GM18505 (cell line): ENCODE results near the gene TSPAN32.
"Not testable (repeated sequence)": the region's sequence is repeated elsewhere in the genome, so short reads cannot be mapped to it uniquely, and the experiment has no call there.

Source experiments
- ATAC-seq: cut with Tn5 transposase; IDR thresholded peaks from one replicate; pipeline ENCODE4 v1.9.1; 2021; ENCODE audit not compliant: unreplicated experiment
- POLR2A ChIP-seq: IDR thresholded peaks from 4 replicates; pipeline ENCODE4 v1.6.1; 2011; ENCODE audit warnings: borderline replicate concordance; ENCODE audit not compliant: insufficient read depth, insufficient read length; ENCODE audit errors: extremely low read depth

The TSPAN32 gene

DNA sequence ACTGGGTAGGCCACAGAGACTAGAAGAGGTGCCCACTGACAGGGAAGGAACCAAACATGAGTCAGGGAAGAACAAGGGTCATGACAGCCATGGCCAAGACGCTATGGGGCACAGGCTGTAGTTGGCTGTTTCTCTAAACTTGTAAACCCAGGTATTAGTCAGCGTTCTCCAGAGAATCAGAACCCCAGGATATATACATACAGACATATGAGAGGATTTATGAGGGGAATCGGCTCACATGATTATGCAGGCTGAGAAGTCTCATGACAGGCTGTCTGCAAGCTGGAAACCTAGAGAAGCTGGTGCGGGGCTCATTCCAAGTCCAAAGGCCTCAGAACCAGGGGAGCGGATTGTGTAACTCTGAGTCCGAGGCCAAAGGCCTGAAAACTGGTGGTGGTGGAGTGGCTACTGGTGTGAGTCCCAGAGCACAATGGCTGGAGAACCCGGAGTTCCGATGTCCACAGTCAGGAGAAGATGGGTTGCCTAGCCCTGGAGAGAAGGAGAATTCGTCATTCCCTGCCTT is 45.6 kb downstream of the TSPAN32 start:
- no peak for ATAC-seq

DNA sequence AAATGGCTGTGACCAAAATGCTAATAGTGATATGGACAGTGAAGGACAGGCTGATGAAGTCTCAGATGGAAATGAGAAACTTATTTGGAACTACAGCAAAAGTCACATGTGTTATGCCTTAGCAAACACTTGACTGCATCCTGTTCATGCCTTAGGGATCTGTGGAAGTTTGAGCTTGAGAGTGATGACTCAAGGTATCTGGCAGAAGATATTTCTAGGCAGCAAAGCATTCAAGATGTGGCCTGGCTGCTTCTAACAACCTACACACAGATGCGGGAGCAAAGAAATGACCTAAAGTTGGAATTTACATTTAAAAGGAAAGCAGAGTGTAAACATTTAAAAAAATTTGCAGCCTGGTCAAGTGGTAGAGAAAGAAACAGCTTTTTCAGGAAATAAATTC is 47.2 kb downstream of the TSPAN32 start:
- no peak for TF ChIP-seq POLR2A
- no peak for ATAC-seq

More for the DNA sequence above, 45.6 kb downstream of the TSPAN32 start:
- TF ChIP-seq POLR2A = no peak

DNA sequence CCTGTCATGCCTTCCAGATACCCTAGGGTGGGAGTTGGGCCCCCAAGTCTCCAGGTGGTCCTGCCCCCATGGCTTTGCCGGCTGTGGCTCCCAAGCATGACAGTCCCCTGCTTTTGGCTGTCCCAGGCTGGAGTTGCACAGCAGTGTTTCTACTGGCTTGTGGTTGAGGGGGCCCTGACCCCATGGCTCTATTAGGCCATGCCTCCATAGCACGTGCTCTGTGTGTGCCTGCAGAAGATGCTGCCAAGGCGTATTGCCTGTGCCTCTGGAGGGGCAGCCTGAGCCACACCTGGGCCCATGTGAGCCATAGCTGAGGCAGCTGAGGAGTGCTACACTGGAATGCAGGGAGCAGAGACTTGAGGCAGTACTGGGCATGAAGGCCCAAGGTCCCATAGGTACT is 49.9 kb downstream of the TSPAN32 start:
- TF ChIP-seq POLR2A = no peak
- no peak for ATAC-seq

DNA sequence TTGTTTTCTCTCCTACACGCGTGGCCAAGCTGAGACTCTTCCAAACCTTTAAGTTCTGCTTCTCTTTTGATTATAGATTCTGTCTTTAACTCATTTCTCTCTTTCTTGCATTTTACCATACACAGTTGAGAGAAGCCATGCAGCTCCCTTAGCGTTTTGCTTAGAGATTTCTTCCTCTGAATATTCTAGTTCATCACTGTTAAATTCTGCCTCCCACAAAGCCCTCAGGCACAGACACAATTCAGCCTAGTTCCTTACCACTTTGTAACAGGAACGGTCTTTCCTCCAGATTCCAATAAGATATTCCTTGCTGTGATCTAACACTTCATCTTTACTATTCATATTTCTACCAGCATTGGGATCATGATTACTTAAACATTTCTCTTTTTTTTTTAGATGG is 50.6 kb downstream of the TSPAN32 start:
- no peak for ATAC-seq
- no peak for TF ChIP-seq POLR2A

DNA sequence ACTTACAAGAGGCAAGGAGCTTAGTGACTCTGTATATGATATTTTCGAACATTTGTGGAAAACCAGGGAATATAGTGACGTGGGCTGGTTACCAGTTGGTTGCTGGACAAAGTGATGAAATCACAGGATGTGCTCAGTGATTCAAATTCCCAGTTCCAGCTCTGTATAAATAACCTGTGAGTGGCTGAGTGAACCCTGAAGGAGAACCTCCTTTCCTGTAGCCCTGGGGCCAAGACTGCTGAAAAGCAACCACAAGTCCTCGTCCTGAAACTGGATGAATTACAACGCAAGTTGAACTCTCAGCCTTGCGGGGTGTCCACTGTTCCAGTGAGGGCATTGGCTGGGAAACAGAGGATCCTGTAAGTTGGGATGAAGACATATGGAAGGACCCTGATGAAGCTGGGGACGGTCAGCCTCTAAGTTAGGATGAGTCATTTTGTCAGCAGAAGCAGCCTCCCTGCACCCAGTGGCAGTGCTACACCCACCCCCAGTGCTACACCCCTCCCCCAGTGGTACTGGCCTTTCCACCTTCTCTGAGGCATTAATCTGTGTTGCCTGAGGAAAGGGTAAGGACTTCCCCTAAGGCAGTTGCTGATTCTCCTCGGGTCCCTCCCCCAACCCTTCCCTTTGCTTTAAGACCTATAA is 53.3 kb downstream of the TSPAN32 start:
- ATAC-seq = no peak
- TF ChIP-seq POLR2A = no peak

DNA sequence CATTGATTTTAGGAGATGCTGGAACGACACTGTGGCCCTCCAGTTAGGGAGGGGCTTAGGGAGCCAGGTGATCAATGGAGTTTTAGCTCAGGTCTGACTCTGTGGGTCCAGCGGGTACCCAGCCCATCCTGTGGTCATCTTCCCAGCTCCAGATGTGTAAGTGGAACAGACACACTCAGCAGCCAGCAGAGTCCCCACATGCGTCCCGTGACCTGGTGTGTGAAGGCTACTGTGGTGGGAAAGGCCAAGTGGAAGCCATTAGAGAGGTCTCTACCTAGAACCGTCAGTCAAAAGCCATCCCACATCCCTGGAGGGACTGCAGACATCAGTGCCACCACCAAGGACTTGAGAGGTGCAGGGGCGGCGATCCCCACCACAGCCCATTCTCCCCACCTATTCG is 55.4 kb downstream of the TSPAN32 start:
- TF ChIP-seq POLR2A = no peak
- ATAC-seq = no peak

DNA sequence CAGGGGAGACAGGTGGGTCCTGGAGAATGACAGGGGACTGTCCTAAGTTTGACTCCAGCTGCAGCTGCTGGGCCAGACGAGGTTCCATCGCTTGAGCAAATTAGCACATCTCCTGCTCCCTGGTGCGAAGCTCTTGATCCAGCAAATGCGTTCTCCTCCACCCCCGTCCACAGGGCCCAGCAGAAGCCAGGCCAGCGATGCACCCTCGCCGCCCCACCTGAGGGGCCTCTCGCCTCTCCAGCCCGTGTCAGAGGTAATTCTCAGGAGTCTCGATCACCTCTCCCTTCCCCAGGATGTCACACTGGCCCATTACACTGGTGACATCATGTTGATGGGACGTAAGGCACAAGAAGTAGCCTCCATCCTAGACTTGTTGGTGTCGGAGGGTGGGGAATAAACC is 55.8 kb downstream of the TSPAN32 start:
- ATAC-seq = not testable (repeated sequence)

DNA sequence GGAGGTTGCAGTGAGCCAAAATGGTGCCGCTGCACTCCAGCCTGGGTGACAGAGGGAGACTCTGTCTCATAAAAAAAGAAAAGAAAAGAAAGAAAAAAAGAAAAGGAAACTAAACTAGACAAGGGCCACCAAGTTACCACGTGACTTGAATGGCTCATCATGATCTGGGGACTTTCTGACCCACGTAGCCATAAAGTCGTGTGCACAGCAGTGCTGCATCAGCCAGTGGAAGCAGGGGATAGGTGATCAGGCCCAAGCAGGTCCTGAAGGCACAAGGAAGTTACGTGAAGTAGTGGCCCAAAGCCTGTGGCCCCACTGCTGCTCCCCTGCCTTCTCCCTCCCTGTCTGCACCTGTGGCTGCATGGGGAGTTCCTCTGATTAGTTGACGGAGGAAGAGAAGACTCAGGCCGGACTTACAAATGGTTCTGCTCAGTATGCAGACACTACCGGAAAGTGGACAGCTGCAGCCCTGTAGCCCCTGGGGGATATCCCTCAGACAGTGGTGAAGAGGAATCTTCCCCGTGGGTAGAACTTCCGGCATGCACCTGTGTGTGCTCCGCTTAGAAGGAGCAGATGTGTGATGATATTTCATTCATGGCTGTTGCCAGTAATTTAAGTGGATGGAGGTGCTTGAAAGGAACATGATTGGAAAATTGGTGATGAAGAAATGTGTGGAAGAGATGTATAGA is 57.1 kb downstream of the TSPAN32 start:
- TF ChIP-seq POLR2A = no peak
- ATAC-seq = no peak

DNA sequence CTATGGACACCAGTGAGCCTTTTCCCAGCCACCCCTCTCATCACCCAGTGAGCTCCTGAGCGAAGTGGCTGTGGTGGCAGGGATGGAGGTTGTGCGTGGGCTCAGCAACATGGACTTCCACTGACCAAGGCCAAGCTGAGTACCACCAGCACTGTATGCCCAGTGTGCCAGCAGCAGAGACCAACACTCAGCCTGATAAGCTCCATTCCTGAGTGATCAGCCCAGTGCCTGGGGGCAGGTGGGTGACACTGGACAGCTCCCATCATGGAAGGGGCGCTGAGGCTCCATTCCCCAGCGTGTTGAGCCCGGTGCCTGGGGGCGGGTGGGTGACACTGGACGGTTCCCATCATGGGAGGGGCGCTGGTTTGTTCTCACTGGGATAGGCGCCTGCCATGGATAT is 57.7 kb downstream of the TSPAN32 start:
- TF ChIP-seq POLR2A = no peak
- no peak for ATAC-seq

DNA sequence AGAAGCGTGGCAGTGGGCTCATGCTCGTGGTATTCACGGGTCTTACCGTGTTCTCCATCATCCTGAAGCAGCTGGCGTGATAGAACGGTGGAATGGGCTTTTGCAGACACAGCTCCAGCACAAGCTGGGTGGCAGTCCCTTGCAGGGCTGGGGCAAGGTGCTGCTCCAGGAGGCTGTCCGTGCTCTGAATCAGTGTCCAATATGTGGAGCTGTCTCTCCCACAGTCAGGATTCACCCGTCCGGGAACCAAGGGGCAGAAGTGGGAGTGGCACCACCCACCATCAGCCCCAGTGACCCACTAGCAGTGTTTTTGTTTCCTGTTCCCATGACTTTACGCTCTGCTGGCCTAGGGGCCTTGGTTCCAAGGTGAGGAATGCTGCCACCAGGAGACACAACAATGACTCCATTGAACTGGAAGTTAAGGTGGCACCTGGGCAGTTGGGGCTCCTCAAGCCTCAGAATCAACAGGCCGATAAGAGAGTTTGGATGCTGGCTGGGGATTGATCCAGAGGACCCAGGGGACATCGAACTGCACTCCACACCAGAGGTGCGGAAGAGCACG is 58.3 kb downstream of the TSPAN32 start:
- ATAC-seq = no peak
- no peak for TF ChIP-seq POLR2A

DNA sequence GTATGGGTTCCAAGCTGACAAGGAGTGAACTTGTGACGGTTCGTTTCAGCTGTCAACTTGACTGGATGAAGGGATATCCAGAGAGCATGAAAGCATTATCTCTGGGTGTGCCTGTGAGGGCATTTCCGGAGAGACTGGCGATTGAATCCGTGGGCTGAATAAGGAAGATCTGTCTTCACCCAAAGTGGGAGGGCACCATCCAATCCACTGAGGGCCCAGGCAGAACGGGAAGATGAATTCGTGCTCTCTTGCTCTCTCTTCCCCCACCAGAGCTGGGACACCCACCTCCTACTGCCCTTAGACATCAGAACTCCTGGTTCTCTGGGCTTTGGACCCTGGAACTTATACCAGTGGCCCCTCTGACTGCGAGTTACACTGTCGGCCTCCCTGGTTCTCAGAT is 59.8 kb downstream of the TSPAN32 start:
- no peak for TF ChIP-seq POLR2A
- no peak for ATAC-seq

DNA sequence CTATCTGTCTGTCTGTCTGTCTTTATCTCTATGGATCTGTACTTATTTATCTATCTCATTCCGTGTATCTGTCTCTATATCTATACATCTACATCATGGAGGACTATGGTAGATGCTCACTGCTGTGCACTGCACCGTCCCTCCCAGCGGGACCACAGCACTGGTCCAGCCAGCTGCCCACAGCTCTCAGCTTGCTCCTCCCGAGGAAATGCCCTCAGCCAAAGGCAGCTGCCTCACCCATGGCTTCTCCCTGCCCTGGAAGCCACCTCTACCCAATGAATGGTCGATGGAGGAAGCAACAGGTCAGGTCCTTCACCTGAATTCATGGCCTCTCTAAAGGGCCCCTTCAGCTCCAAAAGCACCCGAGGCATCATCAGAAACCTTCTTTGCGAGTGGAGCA is 60.6 kb downstream of the TSPAN32 start:
- TF ChIP-seq POLR2A = no peak
- no peak for ATAC-seq

DNA sequence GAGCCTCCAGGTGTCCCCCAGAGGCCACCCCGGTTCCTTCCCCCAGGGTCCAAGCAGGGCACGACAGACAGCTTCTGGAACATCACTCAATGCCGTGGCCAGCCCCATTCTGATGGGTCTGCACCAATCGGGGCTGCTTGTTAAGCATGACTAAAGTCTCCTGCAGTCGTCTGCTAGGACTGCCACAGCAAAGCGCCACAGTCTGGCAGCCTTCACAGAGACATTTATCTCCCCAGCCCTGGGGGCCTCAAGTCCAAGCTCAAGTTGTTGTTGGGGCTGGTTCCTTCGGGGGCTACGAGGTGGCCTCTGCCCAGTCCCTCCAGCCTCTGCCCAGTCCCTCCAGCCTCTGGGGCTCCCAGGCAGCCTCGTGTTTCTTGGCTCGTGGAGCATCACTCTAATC is 61.3 kb downstream of the TSPAN32 start:
- TF ChIP-seq POLR2A = no peak
- no peak for ATAC-seq
